ENCODE results near the gene SIRPD.

GRCh38 chr20:1569415-1569881, 11.9 kb upstream of the SIRPD start:
- TF ChIP-seq EZH2 (IDR thresholded peaks at IDR 0.05; ENCODE audit: borderline replicate concordance, insufficient read depth, low read depth, low read length, poor library complexity, severe bottlenecking) (no peak), CTCF (IDR thresholded peaks at IDR 0.05) (no peak)
